Measurements from ENCODE around the gene GPR82. TPM values are rescaled to one million over a fixed set of nuclear protein-coding genes. Genes with fewer than 3 reads are reported as not detected.

GPR82 gene
- total RNA-seq, 2 experiments from 2014 or later = 0.05 TPM

- no peaks in the 10 kb centered on the region for H3K9me3 Mint-ChIP-seq (ENCODE audit: low read depth)
- H3K27me3 Mint-ChIP-seq = no peaks in the 10 kb centered on the region
- intact Hi-C loops (cut with DNase I, micrococcal nuclease) = loop anchor here in 1 of 2 experiments (10.0 kb wide), 2 partner anchors 314 to 484 kb away; partner anchors contain the start of gene NYX
- H3K4me1 Mint-ChIP-seq = no peaks in the 10 kb centered on the region
- H3K36me3 Mint-ChIP-seq (ENCODE audit: low read depth) = peaks cover 2% of the 10 kb centered on the region
- ChIA-PET POLR2A (no interaction called here), CTCF (interaction anchor here (0.6 to 0.9 kb wide), 2 partner anchors 16 to 347 kb away, joined by 3 to 4 read pairs; no protein-coding TSS in a partner anchor)
- ATAC-seq = no peak
- H3K4me3 Mint-ChIP-seq = no peak overlapping the region
- no peak overlapping the region for H3K27ac Mint-ChIP-seq
- DNase-seq = no peak
Measured at GRCh38 chrX:41758401-41758800, 34.4 kb downstream of the GPR82 start.

DNA sequence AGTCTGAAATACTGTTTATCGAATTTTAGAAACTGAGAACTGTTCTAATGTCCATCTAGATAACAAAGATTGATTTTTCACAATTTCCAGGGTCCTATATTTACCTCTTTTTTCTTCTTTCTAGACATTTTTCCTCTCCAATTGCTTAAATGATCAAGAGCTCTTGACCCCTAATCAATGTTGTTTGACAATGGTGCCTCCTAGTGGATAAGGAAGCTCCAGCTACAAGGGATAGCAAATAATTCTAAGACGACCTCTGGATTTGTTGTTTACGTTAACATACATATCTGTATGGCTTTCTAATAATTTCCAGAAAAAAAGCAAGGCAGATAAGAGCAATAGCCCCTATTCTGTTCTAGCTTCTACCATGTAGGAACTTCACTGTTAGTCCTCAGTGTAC is 35.8 kb downstream of the GPR82 start:
- Mint-ChIP-seq H3K9me3 (ENCODE audit: low read depth) (no peaks in the 10 kb centered on the region), H3K4me3 (no peak overlapping the region), H3K27me3 (no peaks in the 10 kb centered on the region), H3K27ac (no peak overlapping the region), H3K4me1 (peaks cover 3% of the 10 kb centered on the region), H3K36me3 (ENCODE audit: low read depth) (peaks cover 1% of the 10 kb centered on the region)
- DNase-seq = no peak
- intact Hi-C loops (cut with DNase I, micrococcal nuclease) = loop anchor here (1.0 to 10.0 kb wide), 4 partner anchors 201 to 485 kb away; partner anchors contain the start of gene NYX (in 1 of the 2)
- ChIA-PET POLR2A (no interaction called here), CTCF (interaction anchor here (0.6 to 2.4 kb wide), 8 partner anchors 94 to 395 kb away, joined by 3 to 11 read pairs (median 3); no protein-coding TSS in a partner anchor)
- no peak for ATAC-seq

- Mint-ChIP-seq H3K36me3 (ENCODE audit: low read depth) (peaks cover 1% of the 10 kb centered on the region), H3K27me3 (no peaks in the 10 kb centered on the region), H3K27ac (no peak overlapping the region), H3K9me3 (ENCODE audit: low read depth) (no peaks in the 10 kb centered on the region), H3K4me3 (no peak overlapping the region), H3K4me1 (peaks cover 3% of the 10 kb centered on the region)
- ATAC-seq (no peak), DNase-seq (no peak)
- intact Hi-C loops (cut with DNase I, micrococcal nuclease) = loop anchor here in 1 of 2 experiments (2.0 kb wide), 1 partner anchor 202 kb away; no protein-coding TSS in a partner anchor
- POLR2A ChIA-PET = no interaction called here
- CTCF ChIA-PET = interaction anchor here (0.6 to 2.4 kb wide), 4 partner anchors 16 to 274 kb away, joined by 3 to 11 read pairs (median 4); no protein-coding TSS in a partner anchor
Measured at GRCh38 chrX:41761169-41761568, 37.2 kb downstream of the GPR82 start.

DNA sequence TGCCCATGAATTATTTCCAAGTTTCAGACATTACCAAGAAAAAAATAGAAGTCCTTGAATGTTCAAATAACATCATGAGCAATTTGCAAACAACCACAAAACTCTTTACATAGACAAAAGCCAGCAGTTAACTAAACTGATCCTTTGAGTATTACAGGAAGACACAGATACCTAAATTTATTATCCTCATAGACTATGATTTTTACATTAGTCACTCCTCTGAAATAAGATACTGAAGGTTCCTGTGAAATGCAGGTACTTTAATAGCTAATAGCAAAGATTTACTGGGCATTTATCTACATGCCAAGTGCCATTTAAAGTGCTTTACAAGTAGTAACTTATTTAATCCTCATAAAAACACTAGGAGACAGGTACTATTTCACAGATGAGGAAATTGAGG is 37.7 kb downstream of the GPR82 start:
- no peak overlapping the region for H3K27ac Mint-ChIP-seq
- no peak overlapping the region for H3K4me3 Mint-ChIP-seq
- H3K9me3 Mint-ChIP-seq (ENCODE audit: low read depth) = no peaks in the 10 kb centered on the region
- no peak for DNase-seq
- no peaks in the 10 kb centered on the region for H3K27me3 Mint-ChIP-seq
- ChIA-PET CTCF (no interaction called here), POLR2A (no interaction called here)
- H3K36me3 Mint-ChIP-seq (ENCODE audit: low read depth) = peaks cover 1% of the 10 kb centered on the region
- H3K4me1 Mint-ChIP-seq = peaks cover 3% of the 10 kb centered on the region
- intact Hi-C loops (cut with DNase I, micrococcal nuclease) = loop anchor here in 1 of 2 experiments (2.0 kb wide), 1 partner anchor 203 kb away; no protein-coding TSS in a partner anchor
- no peak for ATAC-seq

DNA sequence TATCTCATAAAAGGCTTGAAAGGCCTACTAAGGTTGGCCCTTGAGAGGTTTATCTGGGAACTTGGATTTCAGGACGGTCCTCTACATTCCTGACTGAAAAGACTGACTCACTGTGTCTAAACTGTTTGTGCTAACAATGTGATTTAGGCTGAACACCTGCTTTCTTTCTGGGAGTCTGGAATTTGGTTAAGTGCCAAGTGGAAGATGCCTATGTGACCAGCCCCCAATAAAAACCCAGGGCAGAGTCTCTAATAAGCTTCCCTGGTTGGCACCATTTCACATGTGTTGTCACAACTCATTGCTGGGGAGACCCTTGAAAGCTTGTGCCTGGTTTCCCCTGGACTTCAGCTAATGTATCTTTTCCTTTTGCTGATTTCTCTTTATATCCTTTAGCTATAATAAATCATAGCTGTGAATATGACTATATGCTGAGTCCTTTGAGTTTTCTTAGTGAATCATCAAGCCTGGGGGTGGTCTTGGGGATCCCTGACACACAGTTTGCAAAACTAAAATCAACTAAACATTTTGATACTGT is 55.1 kb downstream of the GPR82 start:
- ChIA-PET CTCF (interaction anchor here (1.4 kb wide), 1 partner anchor 11 kb away, joined by 3 read pairs; no protein-coding TSS in a partner anchor), POLR2A (no interaction called here)
- intact Hi-C loops (cut with DNase I, micrococcal nuclease) = no loop called here
- Mint-ChIP-seq H3K27ac (no peak overlapping the region), H3K4me3 (no peak overlapping the region), H3K4me1 (peaks cover 5% of the 10 kb centered on the region), H3K36me3 (ENCODE audit: low read depth) (no peaks in the 10 kb centered on the region), H3K9me3 (ENCODE audit: low read depth) (no peaks in the 10 kb centered on the region), H3K27me3 (no peaks in the 10 kb centered on the region)
- ATAC-seq = no peak
- DNase-seq = no peak

Other genes starting within 250 kb of the GPR82 start
- gene GPR34, start 35.2 kb upstream of the GPR82 start, total RNA-seq = under 1 TPM in 1 of 2 experiments, not detected in 1; 0.12 TPM
- gene CASK, start 199.4 kb downstream of the GPR82 start, total RNA-seq = 10 to 100 TPM; 14.4 to 15.0 TPM

All from activated CD4-positive, alpha-beta T cell treated with anti-CD3 and anti-CD28 coated beads for 36 hours (primary cell).